Astrocyte (in vitro differentiated cells and primary cell): ENCODE results near the gene BBS9. TPM values are rescaled to one million over a fixed set of nuclear protein-coding genes. Genes with fewer than 3 reads are reported as not detected.

Experiments used
- DNase-seq: peaks from one replicate; pipeline ENCODE4 v3.0.0-alpha.2; 2010; ENCODE audit warnings: low read depth
- FAIRE-seq: peaks from 2 replicates; lab custom pipeline; 2011; peaks lifted over from hg19 to GRCh38; lab: Jason Lieb, UNC
- H2AFZ ChIP-seq: 2 replicates; pipeline ENCODE4 v1.6.0; 2012; ENCODE audit warnings: low read depth, low read length, inconsistent platforms
- H3K27ac ChIP-seq: 2 replicates; pipeline ENCODE4 v1.5.1; 2011; ENCODE audit warnings: low read depth, low read length, inconsistent platforms
- H3K27me3 ChIP-seq: 2 replicates; pipeline ENCODE4 v1.6.0; 2011; ENCODE audit warnings: low read length, inconsistent platforms; ENCODE audit not compliant: insufficient read depth
- H3K36me3 ChIP-seq: 2 replicates; pipeline ENCODE4 v1.5.1; 2011; ENCODE audit warnings: low read length, inconsistent platforms; ENCODE audit not compliant: insufficient read depth
- H3K4me1 ChIP-seq: 2 replicates; pipeline ENCODE4 v1.5.1; 2011; ENCODE audit warnings: low read length, inconsistent platforms; ENCODE audit not compliant: insufficient read depth
- H3K4me2 ChIP-seq: 2 replicates; pipeline ENCODE4 v1.6.0; 2012; ENCODE audit warnings: low read length, inconsistent platforms
- H3K4me3 ChIP-seq: 2 replicates; pipeline ENCODE4 v1.5.1; 2011; ENCODE audit warnings: low read depth, mild to moderate bottlenecking, low read length, inconsistent platforms; ENCODE audit not compliant: insufficient read depth
- H3K79me2 ChIP-seq: 2 replicates; pipeline ENCODE4 v1.6.0; 2012; ENCODE audit warnings: mild to moderate bottlenecking, low read length, inconsistent platforms; ENCODE audit not compliant: insufficient read depth
- H3K9ac ChIP-seq: 2 replicates; pipeline ENCODE4 v1.6.0; 2012; ENCODE audit warnings: mild to moderate bottlenecking, low read length, inconsistent platforms
- H3K9me3 ChIP-seq: 2 replicates; pipeline ENCODE4 v1.5.1; 2012; ENCODE audit warnings: low read depth, mild to moderate bottlenecking, low read length, inconsistent platforms; ENCODE audit not compliant: insufficient read depth
- H4K20me1 ChIP-seq: 2 replicates; pipeline ENCODE4 v1.6.0; 2012; ENCODE audit warnings: low read length, inconsistent platforms; ENCODE audit not compliant: insufficient read depth
- H3K27ac Mint-ChIP-seq: one replicate; pipeline ENCODE4 v1.8.0; 2021; ENCODE audit warnings: mild to moderate bottlenecking, mixed read lengths; ENCODE audit not compliant: unreplicated experiment
- H3K27me3 Mint-ChIP-seq: one replicate; pipeline ENCODE4 v1.8.0; 2021; ENCODE audit warnings: low read depth, mixed read lengths; ENCODE audit not compliant: unreplicated experiment
- H3K36me3 Mint-ChIP-seq: one replicate; pipeline ENCODE4 v1.8.0; 2021; ENCODE audit warnings: low read depth, mixed read lengths; ENCODE audit not compliant: unreplicated experiment
- H3K4me1 Mint-ChIP-seq: one replicate; pipeline ENCODE4 v1.8.0; 2021; ENCODE audit warnings: low read depth, mixed read lengths; ENCODE audit not compliant: unreplicated experiment
- H3K4me3 Mint-ChIP-seq: one replicate; pipeline ENCODE4 v1.8.0; 2021; ENCODE audit warnings: mild to moderate bottlenecking, moderate library complexity, mixed read lengths; ENCODE audit not compliant: unreplicated experiment
- H3K9me3 Mint-ChIP-seq: one replicate; pipeline ENCODE4 v1.8.0; 2021; ENCODE audit warnings: mild to moderate bottlenecking, mixed read lengths; ENCODE audit not compliant: unreplicated experiment
- EZH2 ChIP-seq: IDR thresholded peaks from 2 replicates; pipeline ENCODE4 v1.6.1; 2012; ENCODE audit warnings: mild to moderate bottlenecking, low read length, inconsistent platforms; ENCODE audit not compliant: insufficient read depth
- total RNA-seq: library from RNA; stranded (reverse); gene quantifications from 2 replicates; pipeline ENCODE4 v1.2.1, GENCODE V29; 2021
- TF ChIP-seq, protein P1 (sequence below): IDR thresholded peaks from 2 replicates; pipeline ENCODE4 v1.5.1; 2011; ENCODE audit warnings: low read depth, mild to moderate bottlenecking, inconsistent platforms, low read length, moderate library complexity; ENCODE audit not compliant: insufficient read depth

The BBS9 gene
- total RNA-seq, 1 donor from 2014 or later, result 25.1 TPM

GRCh38 chr7:33654676-33655075 is 525.3 kb downstream of the BBS9 start:
- no peaks in the 10 kb centered on the region for H3K27me3 Mint-ChIP-seq
- no peak for TF ChIP-seq EZH2
- TF ChIP-seq, protein P1, sequence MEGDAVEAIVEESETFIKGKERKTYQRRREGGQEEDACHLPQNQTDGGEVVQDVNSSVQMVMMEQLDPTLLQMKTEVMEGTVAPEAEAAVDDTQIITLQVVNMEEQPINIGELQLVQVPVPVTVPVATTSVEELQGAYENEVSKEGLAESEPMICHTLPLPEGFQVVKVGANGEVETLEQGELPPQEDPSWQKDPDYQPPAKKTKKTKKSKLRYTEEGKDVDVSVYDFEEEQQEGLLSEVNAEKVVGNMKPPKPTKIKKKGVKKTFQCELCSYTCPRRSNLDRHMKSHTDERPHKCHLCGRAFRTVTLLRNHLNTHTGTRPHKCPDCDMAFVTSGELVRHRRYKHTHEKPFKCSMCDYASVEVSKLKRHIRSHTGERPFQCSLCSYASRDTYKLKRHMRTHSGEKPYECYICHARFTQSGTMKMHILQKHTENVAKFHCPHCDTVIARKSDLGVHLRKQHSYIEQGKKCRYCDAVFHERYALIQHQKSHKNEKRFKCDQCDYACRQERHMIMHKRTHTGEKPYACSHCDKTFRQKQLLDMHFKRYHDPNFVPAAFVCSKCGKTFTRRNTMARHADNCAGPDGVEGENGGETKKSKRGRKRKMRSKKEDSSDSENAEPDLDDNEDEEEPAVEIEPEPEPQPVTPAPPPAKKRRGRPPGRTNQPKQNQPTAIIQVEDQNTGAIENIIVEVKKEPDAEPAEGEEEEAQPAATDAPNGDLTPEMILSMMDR, result no peak
- Histone ChIP-seq H3K4me1 (no peaks in the 10 kb centered on the region), H3K36me3 (no peaks in the 10 kb centered on the region), H2AFZ (no peak overlapping the region), H4K20me1 (no peaks in the 10 kb centered on the region), H3K4me2 (no peak overlapping the region), H3K79me2 (no peaks in the 10 kb centered on the region), H3K27me3 (no peaks in the 10 kb centered on the region), H3K9ac (no peak overlapping the region), H3K9me3 (no peaks in the 10 kb centered on the region), H3K4me3 (no peak overlapping the region), H3K27ac (no peak overlapping the region)
- no peak for FAIRE-seq
- H3K4me3 Mint-ChIP-seq, result no peak overlapping the region
- no peak for DNase-seq
- H3K9me3 Mint-ChIP-seq, result no peaks in the 10 kb centered on the region
- H3K27ac Mint-ChIP-seq, result no peak overlapping the region
- H3K4me1 Mint-ChIP-seq, result peaks cover 2% of the 10 kb centered on the region
- peaks cover 4% of the 10 kb centered on the region for H3K36me3 Mint-ChIP-seq

Other genes starting within 250 kb of the BBS9 start
- 26.2 and 26.9 TPM in 2 replicates for gene KBTBD2, start 237.8 kb upstream of the BBS9 start, total RNA-seq
- 157 and 199 TPM in 2 replicates for gene FKBP9, start 172.1 kb upstream of the BBS9 start, total RNA-seq
- 21.9 and 24.1 TPM in 2 replicates for gene NT5C3A, start 66.8 kb upstream of the BBS9 start, total RNA-seq
- gene RP9, start 20.2 kb upstream of the BBS9 start, total RNA-seq, result 16.5 and 17.8 TPM in 2 replicates